GM12864 (cell line): ENCODE data around the gene LETMD1.
A peak's percentile ranks its signal among the peaks of the same experiment; 100 is the strongest.

ENCODE experiments used
- DNase-seq: peaks from one replicate; pipeline ENCODE4 v3.0.0-alpha.2; 2011; ENCODE audit warnings: low read depth
- H3K4me3 ChIP-seq: 2 replicates; pipeline ENCODE4 v1.5.1; 2011; ENCODE audit warnings: mild to moderate bottlenecking, low read depth, low read length, control low read depth
- CTCF ChIP-seq: IDR thresholded peaks from 2 replicates; pipeline ENCODE4 v1.5.1; 2011; ENCODE audit warnings: low read depth, mild to moderate bottlenecking, moderate library complexity, low read length, control low read depth, inconsistent platforms; ENCODE audit errors: missing control alignments

The LETMD1 gene

GRCh38 chr12:51085757-51086156 lies 37.6 kb downstream of the LETMD1 start:
- no peak for TF ChIP-seq CTCF
- no peak overlapping the region for H3K4me3 ChIP-seq
- no peak for DNase-seq

DNA sequence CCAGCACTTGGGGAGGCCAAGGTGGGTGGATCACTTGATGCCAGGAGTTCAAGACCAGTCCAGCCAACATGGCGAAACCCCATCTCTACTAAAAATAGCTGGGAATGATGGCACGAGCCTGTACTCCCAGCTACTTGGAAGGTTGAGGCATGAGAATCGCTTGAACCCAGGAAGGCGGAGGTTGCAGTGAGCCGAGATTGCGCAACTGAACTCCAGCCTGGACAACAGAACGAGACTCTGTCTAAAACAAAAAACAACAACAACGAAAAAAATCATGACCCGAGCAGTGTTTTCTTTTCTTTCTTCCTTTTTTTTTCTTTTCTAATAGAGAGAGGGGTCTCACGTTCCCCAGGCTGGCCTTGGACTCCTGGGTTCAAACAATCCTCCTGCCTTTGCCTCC lies 38.8 kb downstream of the LETMD1 start:
- TF ChIP-seq CTCF, result no peak
- no peak for DNase-seq
- no peak overlapping the region for H3K4me3 ChIP-seq

DNA sequence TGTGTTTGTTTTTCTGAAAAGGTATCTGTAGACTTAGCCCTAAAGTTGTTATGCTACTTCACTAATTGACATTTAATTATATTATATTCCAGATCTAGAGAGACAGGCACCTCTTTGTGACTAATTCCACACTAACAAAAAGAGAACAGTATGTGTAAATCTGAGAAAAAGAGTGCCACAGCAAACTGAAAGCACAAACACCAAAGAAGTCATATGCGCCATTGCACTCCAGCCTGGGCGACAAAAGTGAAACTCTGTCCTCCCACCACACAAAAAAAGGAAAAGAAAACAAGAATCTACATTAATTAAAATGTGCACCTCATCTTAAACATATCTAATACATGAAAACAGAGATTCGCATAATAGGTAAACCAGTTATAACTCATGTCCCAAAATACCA lies 39.7 kb downstream of the LETMD1 start:
- DNase-seq, result peak; percentile 24
- no peak for TF ChIP-seq CTCF

DNA sequence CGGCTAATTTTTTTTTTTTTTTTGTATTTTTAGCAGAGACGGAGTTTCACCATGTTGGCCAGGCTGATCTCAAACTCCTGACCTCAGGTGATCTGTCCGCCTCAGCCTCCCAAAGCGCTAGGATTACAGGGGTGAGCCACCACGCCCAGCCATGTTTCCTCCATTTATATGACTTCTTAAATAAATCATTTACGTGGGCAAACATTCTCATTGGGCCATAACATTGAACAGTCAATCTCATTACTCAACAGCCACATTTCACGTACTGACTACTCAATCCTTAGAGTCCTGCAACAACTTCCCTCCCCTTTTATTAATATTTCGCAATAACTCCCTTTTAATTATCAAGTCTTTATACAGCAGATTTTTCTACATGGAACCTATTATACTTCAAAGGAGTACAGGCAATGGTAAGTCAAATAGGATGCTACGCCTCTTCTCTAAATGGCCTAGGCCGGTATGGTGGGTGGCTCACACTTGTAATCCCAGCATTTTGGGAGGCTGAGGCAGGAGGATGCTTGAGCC lies 42.6 kb downstream of the LETMD1 start:
- no peak for TF ChIP-seq CTCF
- no peak overlapping the region for H3K4me3 ChIP-seq
- no peak for DNase-seq

More for the DNA sequence above, 39.7 kb downstream of the LETMD1 start:
- no peak overlapping the region for H3K4me3 ChIP-seq

GRCh38 chr12:51098611-51099010 lies 50.5 kb downstream of the LETMD1 start:
- H3K4me3 ChIP-seq, result no peak overlapping the region
- no peak for TF ChIP-seq CTCF
- DNase-seq, result no peak

GRCh38 chr12:51103977-51104376 lies 55.9 kb downstream of the LETMD1 start:
- no peak overlapping the region for H3K4me3 ChIP-seq
- no peak for DNase-seq
- TF ChIP-seq CTCF, result no peak

GRCh38 chr12:51108136-51108535 lies 60.0 kb downstream of the LETMD1 start:
- H3K4me3 ChIP-seq, result no peak overlapping the region
- no peak for TF ChIP-seq CTCF
- DNase-seq, result no peak
